ENCODE results near the gene DKK2. TPM values are rescaled to one million over a fixed set of nuclear protein-coding genes. Genes with fewer than 3 reads are reported as not detected.

DKK2 gene
- total RNA-seq, 2 experiments from 2014 or later: not detected

- H3K4me1 Mint-ChIP-seq (ENCODE audit: low read depth): no peaks in the 10 kb centered on the region
- no peaks in the 10 kb centered on the region for H3K36me3 Mint-ChIP-seq (ENCODE audit: low read depth)
- no peaks in the 10 kb centered on the region for H3K9me3 Mint-ChIP-seq (ENCODE audit: insufficient read depth)
- H3K27me3 Mint-ChIP-seq (ENCODE audit: low read depth): no peaks in the 10 kb centered on the region
- H3K27ac Mint-ChIP-seq: no peak overlapping the region
- ChIA-PET POLR2A (no interaction called here), CTCF (no interaction called here)
- ATAC-seq: no peak
- no peak for DNase-seq
- H3K4me3 Mint-ChIP-seq: no peak overlapping the region
Observed at GRCh38 chr4:106893395-106893881, 142.7 kb downstream of the DKK2 start.

- ChIA-PET CTCF (no interaction called here), POLR2A (no interaction called here)
- H3K9me3 Mint-ChIP-seq (ENCODE audit: insufficient read depth): no peaks in the 10 kb centered on the region
- no peak overlapping the region for H3K27ac Mint-ChIP-seq
- H3K4me3 Mint-ChIP-seq: no peak overlapping the region
- H3K27me3 Mint-ChIP-seq (ENCODE audit: low read depth): no peaks in the 10 kb centered on the region
- no peak for DNase-seq
- ATAC-seq: no peak
- H3K36me3 Mint-ChIP-seq (ENCODE audit: low read depth): no peaks in the 10 kb centered on the region
- H3K4me1 Mint-ChIP-seq (ENCODE audit: low read depth): no peaks in the 10 kb centered on the region
Observed at GRCh38 chr4:106892786-106893185, 143.3 kb downstream of the DKK2 start.

DNA sequence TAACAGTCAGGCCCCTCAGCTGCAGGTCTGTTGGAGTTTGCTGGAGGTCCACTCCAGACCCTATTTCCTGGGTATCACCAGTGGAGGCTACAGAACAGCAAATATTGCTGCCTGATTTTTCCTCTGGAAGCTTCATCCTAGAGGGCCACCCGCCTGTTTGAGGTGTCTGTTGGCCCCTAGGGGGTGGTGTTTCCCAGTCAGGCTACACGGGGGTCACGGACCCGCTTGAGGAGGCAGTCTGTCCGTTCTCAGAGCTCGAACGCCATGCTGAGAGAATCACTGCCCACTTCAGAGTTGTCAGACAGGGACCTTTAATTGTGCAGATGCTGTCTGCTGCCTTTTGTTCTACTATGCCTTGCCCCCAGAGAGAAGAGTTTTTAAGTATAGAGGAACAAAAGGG is 160.8 kb downstream of the DKK2 start:
- ChIA-PET POLR2A (no interaction called here), CTCF (no interaction called here)
- H3K36me3 Mint-ChIP-seq (ENCODE audit: low read depth): no peaks in the 10 kb centered on the region
- no peaks in the 10 kb centered on the region for H3K9me3 Mint-ChIP-seq (ENCODE audit: insufficient read depth)
- ATAC-seq (no peak), DNase-seq (no peak)
- H3K27me3 Mint-ChIP-seq (ENCODE audit: low read depth): no peaks in the 10 kb centered on the region
- H3K4me3 Mint-ChIP-seq: no peak overlapping the region
- H3K4me1 Mint-ChIP-seq (ENCODE audit: low read depth): no peaks in the 10 kb centered on the region
- H3K27ac Mint-ChIP-seq: no peak overlapping the region

Data from activated CD8-positive, alpha-beta T cell treated with anti-CD3 and anti-CD28 coated beads, Interleukin-2, amount 10 ng/mL, durations not matched to agents 7 days and 5 days (primary cell).